Neural cell (in vitro differentiated cells): ENCODE measurements around the gene NCKAP5.

ENCODE experiments used
- CTCF ChIP-seq: fragments of 450-650 bp; IDR thresholded peaks from 2 replicates; pipeline ENCODE4 v1.5.1; 2014; ENCODE audit warnings: antibody characterized with exemption, mild to moderate bottlenecking, moderate library complexity; ENCODE audit not compliant: poor library complexity, severe bottlenecking
- EP300 ChIP-seq: fragments of 450-650 bp; conservative IDR thresholded peaks from 2 replicates; pipeline ENCODE4 v1.6.1; 2014; ENCODE audit warnings: antibody characterized with exemption, mild to moderate bottlenecking, moderate library complexity; ENCODE audit not compliant: poor library complexity, severe bottlenecking
- RAD21 ChIP-seq: fragments of 450-650 bp; conservative IDR thresholded peaks from 2 replicates; pipeline ENCODE4 v1.6.1; 2014; ENCODE audit warnings: antibody characterized with exemption, mild to moderate bottlenecking, moderate library complexity
- REST ChIP-seq: IDR thresholded peaks from 2 replicates; pipeline ENCODE4 v1.6.1; 2012; ENCODE audit warnings: borderline replicate concordance
- TAF1 ChIP-seq: IDR thresholded peaks from 2 replicates; pipeline ENCODE4 v1.6.1; 2012; ENCODE audit warnings: low read depth

GRCh38 chr2:133209325-133209724, 358.9 kb downstream of the NCKAP5 start:
- TF ChIP-seq TAF1 (no peak), CTCF (no peak), RAD21 (no peak), EP300 (no peak), REST (no peak)
